Kidney epithelial cell (primary cell): ENCODE data around the gene MORN3. TPM values are rescaled to one million over a fixed set of nuclear protein-coding genes. Genes with fewer than 3 reads are reported as not detected.
"Not testable (repeated sequence)": the region's sequence is repeated elsewhere in the genome, so short reads cannot be mapped to it uniquely, and the experiment has no call there.

Source experiments
- DNase-seq: peaks from one replicate; pipeline ENCODE4 v3.0.0-alpha.2; 2010; ENCODE audit warnings: low read depth
- H3K27me3 ChIP-seq: 2 replicates; pipeline ENCODE4 v1.6.0; 2011; ENCODE audit warnings: low read length; ENCODE audit not compliant: control insufficient read depth, insufficient read depth
- H3K36me3 ChIP-seq: 2 replicates; pipeline ENCODE4 v1.5.1; 2011; ENCODE audit warnings: low read length; ENCODE audit not compliant: control insufficient read depth, insufficient read depth
- H3K4me3 ChIP-seq: 2 replicates; pipeline ENCODE4 v1.5.1; 2011; ENCODE audit warnings: low read depth, mild to moderate bottlenecking, control low read depth, low read length
- CTCF ChIP-seq: IDR thresholded peaks from 2 replicates; pipeline ENCODE4 v1.5.1; 2011; ENCODE audit warnings: mild to moderate bottlenecking, moderate library complexity, low read length, control low read depth, inconsistent platforms; ENCODE audit not compliant: insufficient read depth, poor library complexity, severe bottlenecking
- total RNA-seq: library from RNA; depleted of rRNA; stranded (reverse); fragments of >200 nt; gene quantifications from 2 replicates; pipeline ENCODE4 v1.2.3, GENCODE V29; 2015

The MORN3 gene
- total RNA-seq, 1 donor from 2014 or later, result 1.3 TPM

GRCh38 chr12:121637231-121637914 lies 32.1 kb downstream of the MORN3 start:
- Histone ChIP-seq H3K36me3 (no peaks in the 10 kb centered on the region), H3K27me3 (no peaks in the 10 kb centered on the region)
- no peak for DNase-seq

DNA sequence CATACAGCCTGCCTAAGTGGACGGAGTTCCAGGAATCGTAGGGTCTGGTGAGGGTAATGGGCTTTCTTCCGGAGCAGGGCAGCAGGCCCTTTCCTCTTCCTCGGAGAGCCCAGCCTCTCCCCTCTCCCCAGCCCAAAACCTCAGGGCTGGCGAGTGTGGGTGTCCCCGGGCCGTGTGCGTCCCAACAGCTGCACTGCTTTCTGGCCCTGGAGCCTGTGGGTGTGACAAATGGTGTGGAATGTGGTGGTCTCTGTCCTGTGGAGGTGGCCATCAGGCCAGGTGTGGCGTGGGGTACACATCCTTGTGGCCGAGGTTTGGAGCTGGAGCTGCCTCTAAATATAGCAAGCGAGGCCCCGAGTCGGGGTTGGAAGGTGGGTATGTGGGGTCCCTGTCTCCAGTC lies 34.6 kb downstream of the MORN3 start:
- TF ChIP-seq CTCF, result no peak
- no peaks in the 10 kb centered on the region for H3K27me3 ChIP-seq
- DNase-seq, result no peak
- H3K36me3 ChIP-seq, result no peaks in the 10 kb centered on the region
- H3K4me3 ChIP-seq, result no peak overlapping the region

More at GRCh38 chr12:121637231-121637914, 32.1 kb downstream of the MORN3 start:
- no peak for TF ChIP-seq CTCF
- no peak overlapping the region for H3K4me3 ChIP-seq

GRCh38 chr12:121633833-121634196 lies 35.6 kb downstream of the MORN3 start:
- not testable (repeated sequence) for H3K36me3 ChIP-seq, DNase-seq, H3K27me3 ChIP-seq, H3K4me3 ChIP-seq

DNA sequence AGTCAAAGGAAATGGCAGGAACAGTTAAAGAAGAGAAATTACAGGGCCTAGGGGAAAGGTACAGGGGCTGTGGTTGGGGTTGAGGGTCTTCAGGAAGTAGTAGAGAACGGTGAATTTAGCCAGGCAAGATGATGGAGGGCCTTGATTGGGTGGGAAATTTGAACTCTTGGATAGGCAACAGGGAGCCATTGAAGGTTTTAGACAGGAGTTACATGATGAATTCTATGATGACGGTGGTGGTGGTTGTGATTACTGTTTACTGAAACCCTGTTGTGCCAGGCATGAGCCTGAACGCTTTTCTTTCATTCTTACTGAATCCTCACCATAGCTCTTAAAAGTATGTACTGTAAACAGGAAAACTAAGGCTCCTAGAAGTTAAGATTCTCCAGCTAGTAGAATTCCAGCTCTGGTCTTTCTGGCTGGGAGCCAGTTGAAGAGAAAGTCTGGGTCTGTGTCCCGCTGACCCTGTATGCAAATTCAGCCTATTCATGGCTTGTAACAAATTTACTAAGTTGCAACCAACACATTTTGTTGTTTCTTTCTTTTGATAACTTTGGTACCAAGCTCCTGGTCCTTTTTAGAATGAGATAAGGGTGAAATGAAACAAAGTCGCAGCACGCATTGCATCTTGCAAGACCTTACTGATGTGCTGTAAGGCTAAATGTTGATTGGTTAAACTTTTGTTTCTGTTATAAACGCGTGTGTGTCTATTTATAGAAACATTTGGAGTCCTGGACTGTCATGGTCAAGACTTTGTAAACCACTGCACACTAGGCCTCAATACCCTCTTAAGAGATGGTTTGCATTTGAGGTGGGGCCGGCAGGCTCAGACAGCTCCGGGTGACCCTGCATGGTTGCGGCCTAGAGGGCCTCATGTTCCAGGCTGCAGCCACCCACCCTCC lies 37.1 kb downstream of the MORN3 start:
- H3K36me3 ChIP-seq, result no peaks in the 10 kb centered on the region
- H3K4me3 ChIP-seq, result no peak overlapping the region
- H3K27me3 ChIP-seq, result no peaks in the 10 kb centered on the region
- TF ChIP-seq CTCF, result no peak
- DNase-seq, result no peak

- DNase-seq, result no peak
- Histone ChIP-seq H3K36me3 (no peaks in the 10 kb centered on the region), H3K27me3 (no peaks in the 10 kb centered on the region), H3K4me3 (no peak overlapping the region)
- no peak for TF ChIP-seq CTCF
Observed at GRCh38 chr12:121630791-121631355, 38.6 kb downstream of the MORN3 start.

DNA sequence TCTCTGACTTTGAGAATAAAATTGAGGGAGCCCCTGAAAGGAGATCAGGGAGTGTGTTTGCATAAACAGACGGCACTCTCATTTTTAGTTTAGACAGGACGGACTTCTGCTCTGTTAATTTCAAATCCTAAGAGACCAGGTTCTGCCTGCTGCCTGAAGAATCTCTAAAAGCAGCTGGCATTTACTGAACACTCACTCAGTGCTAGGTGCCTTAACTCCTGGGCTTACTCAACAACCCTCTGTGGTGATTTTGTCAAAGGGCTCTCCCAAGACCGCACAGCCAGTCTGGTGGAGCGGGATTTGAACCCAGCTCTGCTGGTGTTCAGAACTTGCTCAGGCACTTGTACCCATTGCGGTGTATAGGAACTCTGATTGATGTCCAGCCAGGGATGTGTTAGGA lies 40.9 kb downstream of the MORN3 start:
- TF ChIP-seq CTCF, result no peak
- no peak for DNase-seq
- no peak overlapping the region for H3K4me3 ChIP-seq

More for the DNA sequence above, 40.9 kb downstream of the MORN3 start:
- H3K27me3 ChIP-seq, result no peaks in the 10 kb centered on the region
- no peaks in the 10 kb centered on the region for H3K36me3 ChIP-seq
